GM23338 (cell line): ENCODE results near the gene EMILIN2.

Source experiments
- CTCF ChIP-seq, 2 experiments: fragments of 200-600 bp in 1 of 2; sonication (generic) in 1 of 2; conservative IDR thresholded peaks; 2 replicates each; pipeline versions ENCODE4 v1.5.1 to v1.6.1; 2016 to 2017; ENCODE audit warnings: antibody characterized with exemption in 2 of 2, low read depth in 2 of 2, mild to moderate bottlenecking in 2 of 2, moderate library complexity in 1 of 2
- ETS1 ChIP-seq: IDR thresholded peaks from 2 replicates; pipeline ENCODE4 v1.6.1; 2016; ENCODE audit warnings: antibody characterized with exemption
- EZH2phosphoT487 ChIP-seq: fragments of 200-600 bp; sonication (generic); IDR thresholded peaks from one replicate; pipeline ENCODE4 v1.8.1; 2018; ENCODE audit warnings: antibody characterized with exemption; ENCODE audit not compliant: unreplicated experiment
- NANOG ChIP-seq: IDR thresholded peaks from 2 replicates; pipeline ENCODE4 v1.6.1; 2016; ENCODE audit warnings: antibody characterized with exemption, borderline replicate concordance
- REST ChIP-seq: IDR thresholded peaks from one replicate; pipeline ENCODE4 v1.6.1; 2018; ENCODE audit warnings: antibody characterized with exemption; ENCODE audit not compliant: unreplicated experiment

GRCh38 chr18:2839202-2839601 is 7.6 kb upstream of the EMILIN2 start:
- TF ChIP-seq CTCF (conservative IDR thresholded peaks at IDR 0.05; ENCODE audit: low read depth in 2 of 2): no peak
- TF ChIP-seq EZH2phosphoT487: no peak
- no peak for TF ChIP-seq NANOG
- TF ChIP-seq ETS1: no peak
- no peak for TF ChIP-seq REST
